SK-N-SH treated with all-trans-retinoic acid at 6 μM for 48 hours (cell line): Measurements from ENCODE around the gene JMJD8.

ENCODE experiments used
- CSRNP3 ChIP-seq: fragments of 250-450 bp; sonication (Bioruptor Pico); IDR thresholded peaks from 2 replicates; pipeline ENCODE4 v1.5.1; 2021; ENCODE audit warnings: mild to moderate bottlenecking, moderate library complexity
- ISL1 ChIP-seq: fragments of 250-450 bp; sonication (Bioruptor Pico); IDR thresholded peaks from 2 replicates; pipeline ENCODE4 v2.1.2; 2022; ENCODE audit warnings: mild to moderate bottlenecking, moderate library complexity
- POU6F1 ChIP-seq: fragments of 250-450 bp; sonication (Bioruptor Pico); IDR thresholded peaks from 2 replicates; pipeline ENCODE4 v1.8.0; 2021; ENCODE audit warnings: low read depth, mild to moderate bottlenecking, moderate library complexity, borderline replicate concordance
- PPARA ChIP-seq: fragments of 250-450 bp; sonication (Bioruptor Pico); IDR thresholded peaks from 2 replicates; pipeline ENCODE4 v1.5.0; 2020; ENCODE audit warnings: mild to moderate bottlenecking, borderline replicate concordance
- ZFP30 ChIP-seq: fragments of 450-650 bp; formaldehyde crosslinking; IDR thresholded peaks from 2 replicates; pipeline ENCODE4 v1.5.0; 2022; ENCODE audit warnings: mild to moderate bottlenecking, moderate library complexity
- ZNF8 ChIP-seq: fragments of 450-650 bp; formaldehyde crosslinking; IDR thresholded peaks from 2 replicates; pipeline ENCODE4 v1.5.0; 2020; ENCODE audit warnings: mild to moderate bottlenecking, moderate library complexity

GRCh38 chr16:693766-694165 is 9.6 kb upstream of the JMJD8 start:
- no peak for TF ChIP-seq ZFP30 (CRISPR knock-in tag)
- no peak for TF ChIP-seq CSRNP3 (CRISPR knock-in tag)
- TF ChIP-seq ISL1 (CRISPR knock-in tag), result no peak
- no peak for TF ChIP-seq ZNF8 (CRISPR knock-in tag)
- no peak for TF ChIP-seq POU6F1 (CRISPR knock-in tag)
- no peak for TF ChIP-seq PPARA (CRISPR knock-in tag)
